Hepatocyte (in vitro differentiated cells): ENCODE measurements around the gene WIF1. TPM values are rescaled to one million over a fixed set of nuclear protein-coding genes. Genes with fewer than 3 reads are reported as not detected.
A peak's percentile ranks its signal among the peaks of the same experiment; 100 is the strongest.

ENCODE experiments used
- DNase-seq: peaks from one replicate; pipeline ENCODE4 v3.0.0-alpha.2; 2016; ENCODE audit warnings: low spot score
- H2AFZ ChIP-seq: fragments of 200-600 bp; sonication (generic); 2 replicates; pipeline ENCODE4 v1.6.0; 2016; ENCODE audit warnings: antibody characterized with exemption, mild to moderate bottlenecking
- H3K27ac ChIP-seq: fragments of 200-600 bp; sonication (generic); 2 replicates; pipeline ENCODE4 v1.5.1; 2016; ENCODE audit warnings: mild to moderate bottlenecking
- H3K27me3 ChIP-seq: fragments of 200-600 bp; sonication (generic); 2 replicates; pipeline ENCODE4 v1.6.1; 2016
- H3K36me3 ChIP-seq: fragments of 200-600 bp; sonication (generic); replicated peaks from 2 replicates; pipeline ENCODE4 v1.5.1; 2016; ENCODE audit warnings: low read depth; ENCODE audit not compliant: insufficient read depth
- H3K4me1 ChIP-seq: fragments of 200-600 bp; sonication (generic); 2 replicates; pipeline ENCODE4 v1.5.1; 2016; ENCODE audit warnings: mild to moderate bottlenecking, moderate library complexity; ENCODE audit not compliant: insufficient read depth
- H3K4me2 ChIP-seq: fragments of 200-600 bp; sonication (generic); 2 replicates; pipeline ENCODE4 v1.6.0; 2016
- H3K4me3 ChIP-seq: fragments of 200-600 bp; sonication (generic); 2 replicates; pipeline ENCODE4 v1.5.1; 2016; ENCODE audit warnings: mild to moderate bottlenecking
- H3K79me2 ChIP-seq: fragments of 200-600 bp; sonication (generic); 2 replicates; pipeline ENCODE4 v1.6.0; 2017; ENCODE audit warnings: mild to moderate bottlenecking
- H3K9me2 ChIP-seq: fragments of 200-600 bp; sonication (generic); replicated peaks from 2 replicates; pipeline ENCODE4 v1.6.0; 2017; ENCODE audit warnings: mild to moderate bottlenecking; ENCODE audit not compliant: insufficient read depth
- H3K9me3 ChIP-seq: fragments of 200-600 bp; sonication (generic); 2 replicates; pipeline ENCODE4 v1.5.1; 2016; ENCODE audit warnings: low read depth, mild to moderate bottlenecking
- H4K20me1 ChIP-seq: fragments of 200-600 bp; sonication (generic); 2 replicates; pipeline ENCODE4 v1.6.0; 2016; ENCODE audit warnings: mild to moderate bottlenecking; ENCODE audit not compliant: insufficient read depth, poor library complexity, severe bottlenecking
- CTCF ChIP-seq: fragments of 200-600 bp; sonication (generic); IDR thresholded peaks from 2 replicates; pipeline ENCODE4 v1.5.1; 2016; ENCODE audit warnings: antibody characterized with exemption, mild to moderate bottlenecking; ENCODE audit not compliant: poor library complexity
- EZH2 ChIP-seq: fragments of 200-600 bp; sonication (generic); IDR thresholded peaks from 2 replicates; pipeline ENCODE4 v1.6.1; 2016; ENCODE audit warnings: antibody characterized with exemption, mild to moderate bottlenecking, borderline replicate concordance
- EZH2phosphoT487 ChIP-seq: fragments of 200-600 bp; sonication (generic); IDR thresholded peaks from one replicate; pipeline ENCODE4 v1.6.1; 2018; ENCODE audit warnings: antibody characterized with exemption, mild to moderate bottlenecking, low read depth, moderate library complexity; ENCODE audit not compliant: unreplicated experiment, severe bottlenecking
- WGBS: methylation state at CpG from one replicate; pipeline ENCODE4 v1.1.6; 2016; ENCODE audit warnings: low lambda C conversion rate; ENCODE audit errors: missing lambda C conversion rate; 5-methylcytosine and 5-hydroxymethylcytosine counted together
- polyA plus RNA-seq: library from polyadenylated mRNA; unstranded; fragments of >200 nt; fragmentation: Nextera tagmentation; extraction: Ambion mirVana; gene quantifications from 2 replicates; pipeline ENCODE4 v1.2.1, GENCODE V29; 2016
- total RNA-seq: library from RNA; depleted of rRNA; stranded (reverse); fragments of >200 nt; gene quantifications from 2 replicates; pipeline ENCODE4 v1.2.3, GENCODE V29; 2014

The WIF1 gene
- total and polyA plus RNA-seq, 2 experiments from 2014 or later = 2.2 to 5.5 TPM

DNA sequence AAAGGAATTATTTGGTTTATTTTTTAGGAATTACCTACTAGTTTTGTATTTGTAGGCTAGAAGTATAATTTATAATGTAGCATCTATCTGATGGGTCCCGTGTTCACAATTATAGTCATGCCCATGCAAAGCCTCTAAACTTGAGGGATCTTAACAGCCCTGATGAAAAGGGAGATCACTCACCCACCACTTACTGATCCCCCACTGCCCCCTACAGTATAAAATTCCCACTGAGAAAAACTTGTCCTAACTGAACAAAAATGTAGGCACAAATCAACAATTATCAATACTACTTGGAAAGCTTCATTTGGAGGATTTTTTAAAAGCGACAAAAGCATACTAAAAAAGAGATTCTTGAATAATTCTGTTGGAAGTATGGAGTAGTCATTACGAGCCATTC lies 21.0 kb downstream of the WIF1 start:
- DNase-seq = no peak
- Histone ChIP-seq H3K9me2 (no peaks in the 10 kb centered on the region), H3K4me1 (no peaks in the 10 kb centered on the region), H3K27ac (no peak overlapping the region), H3K4me3 (no peak overlapping the region), H2AFZ (no peak overlapping the region), H3K9me3 (no peaks in the 10 kb centered on the region), H4K20me1 (no peaks in the 10 kb centered on the region), H3K4me2 (no peak overlapping the region), H3K36me3 (no peaks in the 10 kb centered on the region), H3K79me2 (no peaks in the 10 kb centered on the region), H3K27me3 (no peaks in the 10 kb centered on the region)
- TF ChIP-seq EZH2phosphoT487 = no peak
- peak; percentile 46 for TF ChIP-seq CTCF
- WGBS = 73% methylated on average over 3 of the region's 3 CpGs

DNA sequence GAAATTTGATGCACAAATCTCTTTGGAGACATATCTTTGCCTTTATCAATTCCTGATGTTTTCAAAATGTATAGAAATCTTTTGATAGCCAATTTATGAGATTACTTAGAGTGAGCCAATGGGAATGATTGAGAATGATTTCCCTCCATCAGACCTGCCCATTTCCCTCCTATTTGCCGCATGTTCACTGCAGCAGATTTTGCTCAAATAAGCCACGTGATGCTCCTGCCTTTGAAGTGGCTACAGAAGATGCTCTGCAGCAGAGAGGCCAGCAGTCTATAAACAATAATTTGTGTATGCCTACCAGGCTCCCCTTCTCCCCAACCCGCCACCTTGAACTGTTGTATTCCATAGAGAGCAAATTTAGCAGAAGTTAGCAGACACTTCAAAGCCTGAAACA lies 21.9 kb downstream of the WIF1 start:
- Histone ChIP-seq H3K9me2 (no peaks in the 10 kb centered on the region), H3K4me3 (no peak overlapping the region), H3K79me2 (no peaks in the 10 kb centered on the region), H2AFZ (no peak overlapping the region), H3K4me2 (no peak overlapping the region), H3K9me3 (no peaks in the 10 kb centered on the region), H3K36me3 (no peaks in the 10 kb centered on the region), H3K27ac (no peak overlapping the region), H3K4me1 (no peaks in the 10 kb centered on the region), H3K27me3 (no peaks in the 10 kb centered on the region), H4K20me1 (no peaks in the 10 kb centered on the region)
- TF ChIP-seq EZH2phosphoT487 = no peak
- TF ChIP-seq CTCF = no peak
- TF ChIP-seq EZH2 = no peak
- DNase-seq = no peak
- 63% methylated on average over 3 of the region's 3 CpGs for WGBS

DNA sequence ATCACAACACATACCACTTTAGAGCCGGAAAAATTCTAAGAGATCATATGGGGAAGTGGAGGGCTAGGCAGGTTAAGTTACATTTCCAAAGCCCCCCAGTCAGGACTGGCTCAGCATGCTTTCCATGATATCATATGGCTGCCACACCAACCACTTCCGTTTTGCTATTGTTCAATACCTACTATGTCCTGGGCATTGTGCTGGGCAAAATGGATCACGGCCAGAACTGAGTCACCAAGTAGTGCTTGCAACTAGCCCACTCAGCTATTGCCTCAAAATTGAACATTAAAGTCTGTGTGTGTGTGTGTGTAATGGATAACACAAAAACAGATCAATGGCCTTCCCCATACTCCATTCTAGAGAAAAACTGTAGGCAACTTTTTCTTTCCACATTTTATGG lies 22.7 kb downstream of the WIF1 start:
- Histone ChIP-seq H3K9me3 (no peaks in the 10 kb centered on the region), H2AFZ (no peak overlapping the region), H3K4me1 (no peaks in the 10 kb centered on the region), H3K9me2 (no peaks in the 10 kb centered on the region), H3K27me3 (no peaks in the 10 kb centered on the region), H4K20me1 (no peaks in the 10 kb centered on the region), H3K4me3 (no peak overlapping the region), H3K27ac (no peak overlapping the region), H3K79me2 (no peaks in the 10 kb centered on the region), H3K36me3 (no peaks in the 10 kb centered on the region), H3K4me2 (no peak overlapping the region)
- no peak for DNase-seq
- WGBS = 98% methylated on average over 3 of the region's 3 CpGs
- no peak for TF ChIP-seq EZH2phosphoT487
- no peak for TF ChIP-seq CTCF
- TF ChIP-seq EZH2 = no peak

DNA sequence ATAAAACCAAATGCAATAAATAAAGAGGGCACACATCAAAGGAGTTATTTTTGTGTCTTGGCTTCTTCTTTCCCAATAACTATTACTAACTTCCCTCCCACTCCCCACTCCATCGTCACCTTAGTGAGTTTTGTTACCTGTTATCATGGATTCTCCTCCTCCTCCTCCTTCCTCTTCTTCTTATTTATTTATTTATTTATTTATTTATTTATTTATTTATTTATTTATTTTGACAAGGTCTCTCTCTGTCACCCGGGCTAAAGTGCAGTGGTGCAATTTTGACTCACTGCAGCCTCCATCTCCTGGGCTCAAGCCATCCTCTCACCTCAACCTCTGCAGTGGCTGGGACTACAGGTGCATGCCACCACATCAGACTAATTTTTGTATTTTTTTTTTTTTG lies 26.4 kb downstream of the WIF1 start:
- Histone ChIP-seq H4K20me1 (no peaks in the 10 kb centered on the region), H3K4me3 (no peak overlapping the region), H3K36me3 (no peaks in the 10 kb centered on the region), H2AFZ (no peak overlapping the region), H3K4me1 (no peaks in the 10 kb centered on the region), H3K9me2 (no peaks in the 10 kb centered on the region), H3K79me2 (no peaks in the 10 kb centered on the region), H3K27me3 (no peaks in the 10 kb centered on the region), H3K27ac (no peak overlapping the region), H3K9me3 (no peaks in the 10 kb centered on the region), H3K4me2 (no peak overlapping the region)
- no peak for TF ChIP-seq EZH2phosphoT487
- no peak for TF ChIP-seq CTCF
- TF ChIP-seq EZH2 = no peak
- no peak for DNase-seq
- 90% methylated on average over 2 of the region's 2 CpGs for WGBS
